ENCODE results near the gene CHAC1.
A peak's percentile ranks its signal among the peaks of the same experiment; 100 is the strongest.
"Not testable (repeated sequence)": the region's sequence is repeated elsewhere in the genome, so short reads cannot be mapped to it uniquely, and the experiment has no call there.

CHAC1 gene

GRCh38 chr15:40942337-40942854 lies 10.9 kb upstream of the CHAC1 start:
- no peaks in the 10 kb centered on the region for H3K27me3 ChIP-seq (ENCODE audit: control insufficient read depth in 1 of 2, insufficient read depth in 2 of 2, low read length in 2 of 2)
- H3K9ac ChIP-seq (ENCODE audit: low read length), result peak overlapping the region; percentile 45
- H3K4me3 ChIP-seq (ENCODE audit: low read depth in 1 of 2, low read length in 2 of 2), result peak overlapping the region; percentile 58 to 71
- H3K27ac ChIP-seq (ENCODE audit: low read depth, low read length), result peak overlapping the region; percentile 41
- H3K4me1 ChIP-seq (ENCODE audit: insufficient read depth, low read length), result peaks cover 16% of the 10 kb centered on the region
- no peaks in the 10 kb centered on the region for H3K36me3 ChIP-seq (ENCODE audit: insufficient read depth, low read length)
- H3K9me3 ChIP-seq (ENCODE audit: low read length), result no peaks in the 10 kb centered on the region

GRCh38 chr15:40942878-40943277 lies 10.4 kb upstream of the CHAC1 start:
- Histone ChIP-seq H3K27ac (ENCODE audit: low read depth, low read length) (no peak overlapping the region), H3K9ac (ENCODE audit: low read length) (no peak overlapping the region), H3K9me3 (ENCODE audit: low read length) (no peaks in the 10 kb centered on the region), H3K4me3 (ENCODE audit: low read depth in 1 of 2, low read length in 2 of 2) (peak overlapping the region in 1 of 2 donors; percentile 71), H3K27me3 (ENCODE audit: control insufficient read depth in 1 of 2, insufficient read depth in 2 of 2, low read length in 2 of 2) (no peaks in the 10 kb centered on the region), H3K4me1 (ENCODE audit: insufficient read depth, low read length) (peaks cover 16% of the 10 kb centered on the region), H3K36me3 (ENCODE audit: insufficient read depth, low read length) (no peaks in the 10 kb centered on the region)

- no peaks in the 10 kb centered on the region for H3K9me3 ChIP-seq (ENCODE audit: low read length)
- no peak overlapping the region for H3K9ac ChIP-seq (ENCODE audit: low read length)
- H3K4me1 ChIP-seq (ENCODE audit: insufficient read depth, low read length), result peaks cover 16% of the 10 kb centered on the region
- no peak overlapping the region for H3K27ac ChIP-seq (ENCODE audit: low read depth, low read length)
- no peaks in the 10 kb centered on the region for H3K27me3 ChIP-seq (ENCODE audit: control insufficient read depth in 1 of 2, insufficient read depth in 2 of 2, low read length in 2 of 2)
- no peak overlapping the region for H3K4me3 ChIP-seq (ENCODE audit: low read depth in 1 of 2, low read length in 2 of 2)
- H3K36me3 ChIP-seq (ENCODE audit: insufficient read depth, low read length), result no peaks in the 10 kb centered on the region
Measured at GRCh38 chr15:40943764-40944365, 9.4 kb upstream of the CHAC1 start.

- H3K9ac ChIP-seq (ENCODE audit: low read length), result no peak overlapping the region
- H3K9me3 ChIP-seq (ENCODE audit: low read length), result no peaks in the 10 kb centered on the region
- H3K27ac ChIP-seq (ENCODE audit: low read depth, low read length), result no peak overlapping the region
- H3K36me3 ChIP-seq (ENCODE audit: insufficient read depth, low read length), result no peaks in the 10 kb centered on the region
- peaks cover 16% of the 10 kb centered on the region for H3K4me1 ChIP-seq (ENCODE audit: insufficient read depth, low read length)
- H3K27me3 ChIP-seq (ENCODE audit: control insufficient read depth in 1 of 2, insufficient read depth in 2 of 2, low read length in 2 of 2), result no peaks in the 10 kb centered on the region
- H3K4me3 ChIP-seq (ENCODE audit: low read depth in 1 of 2, low read length in 2 of 2), result no peak overlapping the region
Measured at GRCh38 chr15:40944510-40945296, 8.6 kb upstream of the CHAC1 start.

GRCh38 chr15:40948706-40949473 lies 4.4 kb upstream of the CHAC1 start:
- no peaks in the 10 kb centered on the region for H3K36me3 ChIP-seq (ENCODE audit: insufficient read depth, low read length)
- H3K9me3 ChIP-seq (ENCODE audit: low read length), result no peaks in the 10 kb centered on the region
- H3K4me1 ChIP-seq (ENCODE audit: insufficient read depth, low read length), result peaks cover 7% of the 10 kb centered on the region
- no peak overlapping the region for H3K9ac ChIP-seq (ENCODE audit: low read length)
- H3K4me3 ChIP-seq (ENCODE audit: low read depth in 1 of 2, low read length in 2 of 2), result no peak overlapping the region
- no peak overlapping the region for H3K27ac ChIP-seq (ENCODE audit: low read depth, low read length)
- H3K27me3 ChIP-seq (ENCODE audit: control insufficient read depth in 1 of 2, insufficient read depth in 2 of 2, low read length in 2 of 2), result no peaks in the 10 kb centered on the region

GRCh38 chr15:40949756-40950207 lies 3.5 kb upstream of the CHAC1 start:
- H3K4me1 ChIP-seq (ENCODE audit: insufficient read depth, low read length), result peaks cover 7% of the 10 kb centered on the region
- H3K9me3 ChIP-seq (ENCODE audit: low read length), result no peaks in the 10 kb centered on the region
- no peaks in the 10 kb centered on the region for H3K27me3 ChIP-seq (ENCODE audit: control insufficient read depth in 1 of 2, insufficient read depth in 2 of 2, low read length in 2 of 2)
- H3K36me3 ChIP-seq (ENCODE audit: insufficient read depth, low read length), result no peaks in the 10 kb centered on the region
- H3K9ac ChIP-seq (ENCODE audit: low read length), result no peak overlapping the region
- H3K27ac ChIP-seq (ENCODE audit: low read depth, low read length), result no peak overlapping the region
- H3K4me3 ChIP-seq (ENCODE audit: low read depth in 1 of 2, low read length in 2 of 2), result no peak overlapping the region

- Histone ChIP-seq H3K27ac (ENCODE audit: low read depth, low read length) (no peak overlapping the region), H3K9me3 (ENCODE audit: low read length) (no peaks in the 10 kb centered on the region), H3K9ac (ENCODE audit: low read length) (no peak overlapping the region), H3K4me1 (ENCODE audit: insufficient read depth, low read length) (peaks cover 20% of the 10 kb centered on the region), H3K36me3 (ENCODE audit: insufficient read depth, low read length) (no peaks in the 10 kb centered on the region), H3K27me3 (ENCODE audit: control insufficient read depth in 1 of 2, insufficient read depth in 2 of 2, low read length in 2 of 2) (no peaks in the 10 kb centered on the region), H3K4me3 (ENCODE audit: low read depth in 1 of 2, low read length in 2 of 2) (no peak overlapping the region)
Measured at GRCh38 chr15:40951764-40952163, 1.5 kb upstream of the CHAC1 start.

GRCh38 chr15:40952301-40952900 lies 870 bp upstream of the CHAC1 start:
- H3K4me1 ChIP-seq (ENCODE audit: insufficient read depth, low read length), result peaks cover 26% of the 10 kb centered on the region
- H3K9ac ChIP-seq (ENCODE audit: low read length), result no peak overlapping the region
- H3K36me3 ChIP-seq (ENCODE audit: insufficient read depth, low read length), result no peaks in the 10 kb centered on the region
- peak overlapping the region; percentile 78 for H3K27ac ChIP-seq (ENCODE audit: low read depth, low read length)
- no peaks in the 10 kb centered on the region for H3K27me3 ChIP-seq (ENCODE audit: control insufficient read depth in 1 of 2, insufficient read depth in 2 of 2, low read length in 2 of 2)
- H3K9me3 ChIP-seq (ENCODE audit: low read length), result no peaks in the 10 kb centered on the region
- peak overlapping the region; percentile 62 to 84 for H3K4me3 ChIP-seq (ENCODE audit: low read depth in 1 of 2, low read length in 2 of 2)

- peaks cover 34% of the 10 kb centered on the region for H3K4me1 ChIP-seq (ENCODE audit: insufficient read depth, low read length)
- H3K27me3 ChIP-seq (ENCODE audit: control insufficient read depth in 1 of 2, insufficient read depth in 2 of 2, low read length in 2 of 2), result no peaks in the 10 kb centered on the region
- no peaks in the 10 kb centered on the region for H3K36me3 ChIP-seq (ENCODE audit: insufficient read depth, low read length)
- H3K9ac ChIP-seq (ENCODE audit: low read length), result no peak overlapping the region
- H3K4me3 ChIP-seq (ENCODE audit: low read depth in 1 of 2, low read length in 2 of 2), result peak overlapping the region; percentile 62 to 84
- peak overlapping the region; percentile 78 for H3K27ac ChIP-seq (ENCODE audit: low read depth, low read length)
- no peaks in the 10 kb centered on the region for H3K9me3 ChIP-seq (ENCODE audit: low read length)
Measured at GRCh38 chr15:40953713-40954074, 423 bp downstream of the CHAC1 start.

- H3K9me3 ChIP-seq (ENCODE audit: low read length); H3K36me3 ChIP-seq (ENCODE audit: insufficient read depth, low read length); H3K27me3 ChIP-seq (ENCODE audit: control insufficient read depth in 1 of 2, insufficient read depth in 2 of 2, low read length in 2 of 2); H3K27ac ChIP-seq (ENCODE audit: low read depth, low read length); H3K9ac ChIP-seq (ENCODE audit: low read length): not testable (repeated sequence)
- peak overlapping the region in 1 of 2 donors; percentile 62 for H3K4me3 ChIP-seq (ENCODE audit: low read depth in 1 of 2, low read length in 2 of 2)
- peaks cover 34% of the 10 kb centered on the region for H3K4me1 ChIP-seq (ENCODE audit: insufficient read depth, low read length)
Measured at GRCh38 chr15:40954158-40954848, 1.0 kb downstream of the CHAC1 start.

Measured in muscle layer of colon (tissue), 2 donors.